Ishikawa (cell line): ENCODE data around the gene ARHGEF3.

ENCODE experiments used
- CEBPB ChIP-seq: IDR thresholded peaks from 2 replicates; pipeline ENCODE4 v1.6.1; 2012
- CREB1 ChIP-seq: IDR thresholded peaks from 2 replicates; pipeline ENCODE4 v1.6.1; 2012; ENCODE audit warnings: low read depth
- EGR1 ChIP-seq: IDR thresholded peaks from 2 replicates; pipeline ENCODE4 v1.6.1; 2012
- MAX ChIP-seq: IDR thresholded peaks from 2 replicates; pipeline ENCODE4 v1.6.1; 2012
- RAD21 ChIP-seq: IDR thresholded peaks from 2 replicates; pipeline ENCODE4 v1.6.1; 2012; ENCODE audit warnings: low read depth
- TAF1 ChIP-seq: IDR thresholded peaks from 2 replicates; pipeline ENCODE4 v1.6.1; 2012; ENCODE audit warnings: low read depth, mild to moderate bottlenecking
- YY1 ChIP-seq: IDR thresholded peaks from 2 replicates; pipeline ENCODE4 v1.6.1; 2012; ENCODE audit warnings: low read depth
- ZBTB7A ChIP-seq: IDR thresholded peaks from 2 replicates; pipeline ENCODE4 v1.6.1; 2012; ENCODE audit warnings: low read depth
- TF ChIP-seq, protein P1 (sequence below): IDR thresholded peaks from 2 replicates; pipeline ENCODE4 v1.6.1; 2012; ENCODE audit warnings: low read depth, mild to moderate bottlenecking

- TF ChIP-seq RAD21, result no peak
- no peak for TF ChIP-seq MAX
- TF ChIP-seq, protein P1, sequence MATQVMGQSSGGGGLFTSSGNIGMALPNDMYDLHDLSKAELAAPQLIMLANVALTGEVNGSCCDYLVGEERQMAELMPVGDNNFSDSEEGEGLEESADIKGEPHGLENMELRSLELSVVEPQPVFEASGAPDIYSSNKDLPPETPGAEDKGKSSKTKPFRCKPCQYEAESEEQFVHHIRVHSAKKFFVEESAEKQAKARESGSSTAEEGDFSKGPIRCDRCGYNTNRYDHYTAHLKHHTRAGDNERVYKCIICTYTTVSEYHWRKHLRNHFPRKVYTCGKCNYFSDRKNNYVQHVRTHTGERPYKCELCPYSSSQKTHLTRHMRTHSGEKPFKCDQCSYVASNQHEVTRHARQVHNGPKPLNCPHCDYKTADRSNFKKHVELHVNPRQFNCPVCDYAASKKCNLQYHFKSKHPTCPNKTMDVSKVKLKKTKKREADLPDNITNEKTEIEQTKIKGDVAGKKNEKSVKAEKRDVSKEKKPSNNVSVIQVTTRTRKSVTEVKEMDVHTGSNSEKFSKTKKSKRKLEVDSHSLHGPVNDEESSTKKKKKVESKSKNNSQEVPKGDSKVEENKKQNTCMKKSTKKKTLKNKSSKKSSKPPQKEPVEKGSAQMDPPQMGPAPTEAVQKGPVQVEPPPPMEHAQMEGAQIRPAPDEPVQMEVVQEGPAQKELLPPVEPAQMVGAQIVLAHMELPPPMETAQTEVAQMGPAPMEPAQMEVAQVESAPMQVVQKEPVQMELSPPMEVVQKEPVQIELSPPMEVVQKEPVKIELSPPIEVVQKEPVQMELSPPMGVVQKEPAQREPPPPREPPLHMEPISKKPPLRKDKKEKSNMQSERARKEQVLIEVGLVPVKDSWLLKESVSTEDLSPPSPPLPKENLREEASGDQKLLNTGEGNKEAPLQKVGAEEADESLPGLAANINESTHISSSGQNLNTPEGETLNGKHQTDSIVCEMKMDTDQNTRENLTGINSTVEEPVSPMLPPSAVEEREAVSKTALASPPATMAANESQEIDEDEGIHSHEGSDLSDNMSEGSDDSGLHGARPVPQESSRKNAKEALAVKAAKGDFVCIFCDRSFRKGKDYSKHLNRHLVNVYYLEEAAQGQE, result no peak
- no peak for TF ChIP-seq TAF1
- TF ChIP-seq ZBTB7A, result no peak
- TF ChIP-seq CREB1, result no peak
- TF ChIP-seq YY1, result no peak
- TF ChIP-seq EGR1, result no peak
- no peak for TF ChIP-seq CEBPB
Observed at GRCh38 chr3:56831572-56831971, 29.8 kb upstream of the ARHGEF3 start.
